Lung (tissue), 12 donors: ENCODE data around the gene ADAMTS12. TPM values are rescaled to one million over a fixed set of nuclear protein-coding genes. Genes with fewer than 3 reads are reported as not detected.

ENCODE experiments used
- ATAC-seq: fragments of 200-7000 bp; cut with Tn5 transposase; one replicate; pipeline ENCODE4 v1.9.1; 2020; ENCODE audit warnings: moderate number of reproducible peaks; ENCODE audit not compliant: insufficient read depth, low FRiP score
- DNase-seq, 3 donors: peaks; one replicate each; pipeline ENCODE4 v3.0.0-alpha.2; 2013 to 2017
- H3K27ac ChIP-seq, 2 donors: one replicate each; pipeline ENCODE4 v1.5.1; 2013; ENCODE audit warnings: mild to moderate bottlenecking in 2 of 2, moderate library complexity in 2 of 2, control low read depth in 1 of 2, inconsistent platforms in 1 of 2, low read depth in 1 of 2, low read length in 1 of 2
- H3K27me3 ChIP-seq, 3 donors: one replicate each; pipeline ENCODE4 v1.5.1; 2013; ENCODE audit warnings: low read length in 2 of 3; ENCODE audit not compliant: control insufficient read depth in 3 of 3, insufficient read depth in 3 of 3
- H3K36me3 ChIP-seq, 4 donors: one replicate each; pipeline ENCODE4 v1.5.1; 2013; ENCODE audit warnings: low read length in 4 of 4, mild to moderate bottlenecking in 1 of 4, moderate library complexity in 1 of 4; ENCODE audit not compliant: control insufficient read depth in 4 of 4, insufficient read depth in 4 of 4
- H3K4me1 ChIP-seq, 5 donors: one replicate each; pipeline ENCODE4 v1.5.1; 2013; ENCODE audit warnings: low read length in 5 of 5, mild to moderate bottlenecking in 2 of 5, moderate library complexity in 1 of 5; ENCODE audit not compliant: control insufficient read depth in 5 of 5, insufficient read depth in 5 of 5
- H3K4me3 ChIP-seq: one replicate; pipeline ENCODE4 v1.5.1; 2013; ENCODE audit warnings: mild to moderate bottlenecking, control low read depth, moderate library complexity
- H3K9ac ChIP-seq, 2 donors: one replicate each; pipeline ENCODE4 v1.5.1; 2013; ENCODE audit warnings: low read length in 2 of 2, control low read depth in 1 of 2; ENCODE audit not compliant: insufficient read depth in 1 of 2
- H3K9me3 ChIP-seq, 4 donors: one replicate each; pipeline ENCODE4 v1.5.1; 2013; ENCODE audit warnings: low read length in 3 of 4, mild to moderate bottlenecking in 1 of 4, moderate library complexity in 1 of 4; ENCODE audit not compliant: control insufficient read depth in 4 of 4, insufficient read depth in 3 of 4
- CTCF ChIP-seq: IDR thresholded peaks from 2 replicates; pipeline ENCODE4 v1.5.1; 2012; ENCODE audit warnings: mild to moderate bottlenecking; ENCODE audit errors: control extremely low read depth, extremely low read depth
- WGBS, 2 donors: extraction: QIAGEN DNeasy Blood & Tissue Kit; methylation state at CpG; one replicate each; pipeline ENCODE4 v1.1.7; 2013; 5-methylcytosine and 5-hydroxymethylcytosine counted together
- polyA plus RNA-seq, 2 donors: library from polyadenylated mRNA; stranded (reverse); fragments of 200-250 nt; gene quantifications; one replicate each; pipeline ENCODE4 v1.2.1, GENCODE V29; 2013
- total RNA-seq, 2 donors: library from RNA; depleted of rRNA in 1 of 2; stranded (reverse); fragments of >200 nt in 1 of 2; gene quantifications; one replicate each; pipeline ENCODE4 v1.2.1, GENCODE V29; 2014 to 2021
- donor health status: control.
- donor health status: control.
- donor health status: Bipolar disorder and iron deficiency.
- donor health status: healthy.
- donor health status: DM: yes; HTN: yes; CAD: no.

Gene ADAMTS12
- total and polyA plus RNA-seq, 4 donors, result 1.3 to 55.1 (median 4.3) TPM

GRCh38 chr5:33588654-33589372 lies 303.0 kb downstream of the ADAMTS12 start:
- Histone ChIP-seq H3K4me1 (no peaks in the 10 kb centered on the region), H3K36me3 (peaks cover 0 to 13% (median 0%) of the 10 kb centered on the region in 4 donors), H3K9me3 (no peaks in the 10 kb centered on the region), H3K9ac (no peak overlapping the region), H3K27me3 (no peaks in the 10 kb centered on the region), H3K27ac (no peak overlapping the region), H3K4me3 (no peak overlapping the region)
- 77 to 82% methylated on average over 16 of the region's 16 CpGs for WGBS, 2 donors
- ATAC-seq (no peak), DNase-seq (no peak)
- TF ChIP-seq CTCF, result no peak

- no peaks in the 10 kb centered on the region for H3K27me3 ChIP-seq
- H3K36me3 ChIP-seq, result peaks cover 0 to 34% (median 2%) of the 10 kb centered on the region in 4 donors
- H3K4me3 ChIP-seq, result no peak overlapping the region
- H3K27ac ChIP-seq, result no peak overlapping the region
- H3K4me1 ChIP-seq, result no peaks in the 10 kb centered on the region
- DNase-seq (no peak), ATAC-seq (no peak)
- no peak overlapping the region for H3K9ac ChIP-seq
- no peaks in the 10 kb centered on the region for H3K9me3 ChIP-seq
- 70 to 71% methylated on average over 6 of the region's 6 CpGs for WGBS, 2 donors
- no peak for TF ChIP-seq CTCF
Observed at GRCh38 chr5:33583332-33583731, 308.5 kb downstream of the ADAMTS12 start.

DNA sequence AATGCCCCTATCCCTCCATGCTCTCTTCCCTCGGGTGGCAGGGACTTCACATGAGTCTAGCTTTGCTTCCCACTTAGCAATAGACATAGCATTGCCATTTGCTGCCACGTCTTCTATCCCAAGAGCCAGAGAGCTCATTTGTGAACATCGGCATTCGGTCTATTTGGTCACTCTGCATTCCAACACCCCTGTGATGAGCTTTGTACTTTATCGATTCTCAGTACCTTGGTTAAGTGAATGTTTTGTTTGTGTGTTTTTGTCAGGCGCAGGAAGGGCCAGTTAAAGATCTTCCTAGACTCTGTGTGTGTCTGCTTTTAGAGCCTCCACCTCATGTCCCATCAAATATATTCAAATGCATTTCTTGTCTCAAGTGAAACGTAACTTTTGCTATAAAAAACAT lies 309.4 kb downstream of the ADAMTS12 start:
- TF ChIP-seq CTCF, result no peak
- H3K36me3 ChIP-seq, result peaks cover 0 to 38% (median 2%) of the 10 kb centered on the region in 4 donors
- H3K27me3 ChIP-seq, result no peaks in the 10 kb centered on the region
- H3K27ac ChIP-seq, result no peak overlapping the region
- no peak overlapping the region for H3K4me3 ChIP-seq
- no peak for DNase-seq
- no peak for ATAC-seq
- no peak overlapping the region for H3K9ac ChIP-seq
- no peaks in the 10 kb centered on the region for H3K9me3 ChIP-seq
- H3K4me1 ChIP-seq, result no peaks in the 10 kb centered on the region
- 85 to 89% methylated on average over 7 of the region's 7 CpGs for WGBS, 2 donors

DNA sequence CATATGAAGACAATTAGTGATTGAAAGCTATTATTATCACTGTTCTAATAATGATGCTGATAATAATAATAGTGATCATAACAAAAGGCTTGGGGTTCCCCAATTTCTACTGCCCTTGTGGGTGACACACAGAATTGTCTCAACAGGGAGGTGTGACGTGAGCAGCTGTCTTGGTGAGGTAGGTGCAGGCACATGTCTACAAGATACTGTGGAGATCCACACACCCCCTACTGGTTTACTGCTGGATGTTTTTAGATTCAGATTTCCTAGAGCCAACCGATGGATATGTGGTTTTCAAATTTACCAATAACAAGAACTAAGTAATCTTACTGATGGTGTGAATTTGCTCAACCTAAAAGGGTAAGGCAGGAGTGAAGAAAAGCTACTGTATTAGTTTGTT lies 312.0 kb downstream of the ADAMTS12 start:
- no peak overlapping the region for H3K27ac ChIP-seq
- WGBS, 2 donors, result 84 to 89% methylated on average over 2 of the region's 2 CpGs
- TF ChIP-seq CTCF, result no peak
- H3K4me1 ChIP-seq, result peaks cover 0 to 4% (median 0%) of the 10 kb centered on the region in 5 donors
- H3K9me3 ChIP-seq, result no peaks in the 10 kb centered on the region
- H3K4me3 ChIP-seq, result no peak overlapping the region
- H3K27me3 ChIP-seq, result no peaks in the 10 kb centered on the region
- no peak overlapping the region for H3K9ac ChIP-seq
- no peak for DNase-seq
- ATAC-seq, result no peak
- peaks cover 0 to 33% (median 3%) of the 10 kb centered on the region in 4 donors for H3K36me3 ChIP-seq
